ENCODE measurements around the gene LRRC74A. TPM values are rescaled to one million over a fixed set of nuclear protein-coding genes. Genes with fewer than 3 reads are reported as not detected.

LRRC74A gene
- total and polyA plus RNA-seq, 2 experiments from 2014 or later: not detected

- Histone ChIP-seq H3K9me3 (ENCODE audit: low read depth) (no peaks in the 10 kb centered on the region), H3K36me3 (replicated peaks; ENCODE audit: insufficient read depth, low read depth) (no peaks in the 10 kb centered on the region), H4K20me1 (ENCODE audit: insufficient read depth, poor library complexity, severe bottlenecking) (no peaks in the 10 kb centered on the region), H3K4me2 (no peak overlapping the region), H3K79me2 (peaks cover 24% of the 10 kb centered on the region), H3K27me3 (no peaks in the 10 kb centered on the region), H3K27ac (no peak overlapping the region), H3K9me2 (replicated peaks; ENCODE audit: insufficient read depth) (no peaks in the 10 kb centered on the region), H2AFZ (no peak overlapping the region), H3K4me3 (no peak overlapping the region), H3K4me1 (ENCODE audit: insufficient read depth) (no peaks in the 10 kb centered on the region)
- DNase-seq (ENCODE audit: low spot score): no peak
- TF ChIP-seq EZH2phosphoT487 (IDR thresholded peaks at IDR 0.05; ENCODE audit: low read depth, severe bottlenecking, unreplicated experiment) (no peak), EZH2 (IDR thresholded peaks at IDR 0.05; ENCODE audit: borderline replicate concordance) (no peak), CTCF (IDR thresholded peaks at IDR 0.05; ENCODE audit: poor library complexity) (no peak)
- 96% methylated on average over 12 of the region's 12 CpGs for WGBS (ENCODE audit: low lambda C conversion rate, missing lambda C conversion rate)
Observed at GRCh38 chr14:76806446-76806845, 19.8 kb upstream of the LRRC74A start.

DNA sequence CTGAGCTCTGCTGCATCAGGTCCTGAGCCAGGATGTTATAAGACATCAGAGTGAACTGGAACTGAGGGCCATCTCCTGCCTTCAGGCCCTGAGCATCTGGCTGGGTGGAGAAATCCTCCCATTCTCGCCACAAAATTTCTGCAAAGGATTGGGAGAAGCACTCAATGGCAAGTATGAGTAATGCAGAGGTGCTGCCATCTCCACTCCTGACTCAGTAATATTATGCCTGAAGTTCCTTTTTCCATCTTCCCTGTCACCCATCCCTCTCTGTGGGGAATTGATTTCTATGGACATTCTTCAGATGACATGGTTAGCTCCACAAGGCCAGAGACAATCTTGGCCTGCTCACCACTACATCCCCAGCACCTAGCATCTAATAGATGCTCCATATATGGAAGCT is 18.2 kb upstream of the LRRC74A start:
- no peak for DNase-seq (ENCODE audit: low spot score)
- WGBS (ENCODE audit: low lambda C conversion rate, missing lambda C conversion rate): 85% methylated on average over 1 of the region's 1 CpG

DNA sequence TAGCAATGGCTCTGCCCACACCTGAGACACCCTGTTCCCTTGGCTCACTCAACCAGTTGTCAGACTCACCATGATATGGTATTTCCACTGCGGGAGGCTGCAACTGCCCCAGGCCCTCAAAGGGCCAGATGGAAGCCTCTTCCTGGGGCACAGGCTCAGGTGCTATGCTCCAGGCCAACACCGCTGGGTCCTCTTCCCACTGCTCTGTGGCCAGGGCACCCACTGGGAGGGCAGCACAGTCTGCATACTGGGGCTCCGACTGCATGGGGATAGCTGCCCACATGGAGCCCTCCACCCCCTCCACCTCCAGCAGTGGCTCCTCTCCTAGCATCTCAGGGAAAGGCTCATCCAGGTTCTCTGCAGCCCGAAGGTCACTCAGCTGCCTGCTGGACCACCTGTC is 17.2 kb upstream of the LRRC74A start:
- no peaks in the 10 kb centered on the region for H3K9me2 ChIP-seq (replicated peaks; ENCODE audit: insufficient read depth)
- peaks cover 24% of the 10 kb centered on the region for H3K79me2 ChIP-seq
- 100% methylated on average over 3 of the region's 4 CpGs for WGBS (ENCODE audit: low lambda C conversion rate, missing lambda C conversion rate)
- H3K27me3 ChIP-seq: no peaks in the 10 kb centered on the region
- H4K20me1 ChIP-seq (ENCODE audit: insufficient read depth, poor library complexity, severe bottlenecking): no peaks in the 10 kb centered on the region
- no peaks in the 10 kb centered on the region for H3K4me1 ChIP-seq (ENCODE audit: insufficient read depth)
- no peaks in the 10 kb centered on the region for H3K9me3 ChIP-seq (ENCODE audit: low read depth)
- H3K36me3 ChIP-seq (replicated peaks; ENCODE audit: insufficient read depth, low read depth): no peaks in the 10 kb centered on the region
- TF ChIP-seq EZH2 (IDR thresholded peaks at IDR 0.05; ENCODE audit: borderline replicate concordance): no peak
- no peak for TF ChIP-seq EZH2phosphoT487 (IDR thresholded peaks at IDR 0.05; ENCODE audit: low read depth, severe bottlenecking, unreplicated experiment)
- TF ChIP-seq CTCF (IDR thresholded peaks at IDR 0.05; ENCODE audit: poor library complexity): no peak
- no peak overlapping the region for H2AFZ ChIP-seq
- no peak for DNase-seq (ENCODE audit: low spot score)
- H3K27ac ChIP-seq: no peak overlapping the region
- no peak overlapping the region for H3K4me3 ChIP-seq
- no peak overlapping the region for H3K4me2 ChIP-seq

More for the DNA sequence above, 18.2 kb upstream of the LRRC74A start:
- H4K20me1 ChIP-seq (ENCODE audit: insufficient read depth, poor library complexity, severe bottlenecking): no peaks in the 10 kb centered on the region
- H2AFZ ChIP-seq: no peak overlapping the region
- no peaks in the 10 kb centered on the region for H3K9me3 ChIP-seq (ENCODE audit: low read depth)
- no peaks in the 10 kb centered on the region for H3K27me3 ChIP-seq
- H3K4me2 ChIP-seq: no peak overlapping the region
- H3K9me2 ChIP-seq (replicated peaks; ENCODE audit: insufficient read depth): no peaks in the 10 kb centered on the region
- no peak overlapping the region for H3K4me3 ChIP-seq
- H3K27ac ChIP-seq: no peak overlapping the region
- peaks cover 24% of the 10 kb centered on the region for H3K79me2 ChIP-seq
- H3K4me1 ChIP-seq (ENCODE audit: insufficient read depth): no peaks in the 10 kb centered on the region
- TF ChIP-seq CTCF (IDR thresholded peaks at IDR 0.05; ENCODE audit: poor library complexity) (no peak), EZH2 (IDR thresholded peaks at IDR 0.05; ENCODE audit: borderline replicate concordance) (no peak), EZH2phosphoT487 (IDR thresholded peaks at IDR 0.05; ENCODE audit: low read depth, severe bottlenecking, unreplicated experiment) (no peak)
- H3K36me3 ChIP-seq (replicated peaks; ENCODE audit: insufficient read depth, low read depth): no peaks in the 10 kb centered on the region

- no peaks in the 10 kb centered on the region for H3K9me2 ChIP-seq (replicated peaks; ENCODE audit: insufficient read depth)
- no peak overlapping the region for H3K4me3 ChIP-seq
- no peaks in the 10 kb centered on the region for H3K27me3 ChIP-seq
- H3K36me3 ChIP-seq (replicated peaks; ENCODE audit: insufficient read depth, low read depth): no peaks in the 10 kb centered on the region
- no peak overlapping the region for H2AFZ ChIP-seq
- 28% methylated on average over 3 of the region's 3 CpGs for WGBS (ENCODE audit: low lambda C conversion rate, missing lambda C conversion rate)
- H3K4me2 ChIP-seq: peak overlapping the region; percentile 96
- H3K79me2 ChIP-seq: peaks cover 24% of the 10 kb centered on the region
- H3K9me3 ChIP-seq (ENCODE audit: low read depth): no peaks in the 10 kb centered on the region
- H3K4me1 ChIP-seq (ENCODE audit: insufficient read depth): no peaks in the 10 kb centered on the region
- H4K20me1 ChIP-seq (ENCODE audit: insufficient read depth, poor library complexity, severe bottlenecking): no peaks in the 10 kb centered on the region
- H3K27ac ChIP-seq: peak overlapping the region; percentile 25
- TF ChIP-seq CTCF (IDR thresholded peaks at IDR 0.05; ENCODE audit: poor library complexity): no peak
- no peak for TF ChIP-seq EZH2phosphoT487 (IDR thresholded peaks at IDR 0.05; ENCODE audit: low read depth, severe bottlenecking, unreplicated experiment)
- TF ChIP-seq EZH2 (IDR thresholded peaks at IDR 0.05; ENCODE audit: borderline replicate concordance): no peak
- DNase-seq (ENCODE audit: low spot score): no peak
Observed at GRCh38 chr14:76810525-76810924, 15.7 kb upstream of the LRRC74A start.
